Measurements from ENCODE around the gene BPIFB6. TPM values are rescaled to one million over a fixed set of nuclear protein-coding genes. Genes with fewer than 3 reads are reported as not detected.

BPIFB6 gene
- polyA plus RNA-seq, 3 donors: not detected

GRCh38 chr20:32990426-32990825, 41.0 kb upstream of the BPIFB6 start:
- Histone ChIP-seq H3K27me3 (ENCODE audit: control insufficient read depth in 2 of 2, insufficient read depth in 2 of 2, low read length in 2 of 2) (no peaks in the 10 kb centered on the region), H2AFZ (ENCODE audit: insufficient read depth, low read depth, low read length, poor library complexity, severe bottlenecking) (no peak overlapping the region), H3K4me1 (ENCODE audit: control insufficient read depth in 1 of 2, insufficient read depth in 2 of 2, low read length in 2 of 2) (no peaks in the 10 kb centered on the region), H3K9ac (ENCODE audit: insufficient read depth, low read length, poor library complexity, severe bottlenecking) (no peak overlapping the region), H3K79me2 (ENCODE audit: insufficient read depth, low read length) (no peaks in the 10 kb centered on the region), H3K9me3 (replicated peaks in 1 of 2; ENCODE audit: control insufficient read depth in 1 of 2, insufficient read depth in 1 of 2, low read length in 2 of 2) (peaks cover 0 to under 1% of the 10 kb centered on the region in 2 donors), H3K27ac (ENCODE audit: low read depth in 1 of 2, low read length in 2 of 2) (no peak overlapping the region), H3K4me2 (replicated peaks; ENCODE audit: extremely low read depth, low read length, poor library complexity, severe bottlenecking) (no peak overlapping the region), H3K4me3 (replicated peaks in 1 of 3; ENCODE audit: low read depth in 2 of 3, low read length in 3 of 3) (no peak overlapping the region), H4K20me1 (ENCODE audit: insufficient read depth, low read length) (no peaks in the 10 kb centered on the region), H3K36me3 (replicated peaks in 1 of 2; ENCODE audit: control insufficient read depth in 1 of 2, insufficient read depth in 2 of 2, low read length in 2 of 2) (no peaks in the 10 kb centered on the region)
- Mint-ChIP-seq H3K36me3 (no peaks in the 10 kb centered on the region), H3K4me3 (no peak overlapping the region), H3K4me1 (no peaks in the 10 kb centered on the region), H3K27me3 (ENCODE audit: low read depth in 3 of 3) (peaks cover 0 to 1% (median 0%) of the 10 kb centered on the region in 3 donors), H3K27ac (no peak overlapping the region), H3K9me3 (peaks cover 0 to 8% (median 0%) of the 10 kb centered on the region in 7 donors)
- 89% methylated on average over 3 of the region's 3 CpGs for WGBS (ENCODE audit: insufficient coverage)
- no peak for TF ChIP-seq CTCF (IDR thresholded peaks at IDR 0.05)
- intact Hi-C loops (cut with micrococcal nuclease): no loop called here
- no peak for DNase-seq

- H3K27me3 Mint-ChIP-seq (ENCODE audit: low read depth in 3 of 3): peaks cover 0 to 1% (median 0%) of the 10 kb centered on the region in 3 donors
- Histone ChIP-seq H3K4me3 (replicated peaks in 1 of 3; ENCODE audit: low read depth in 2 of 3, low read length in 3 of 3) (no peak overlapping the region), H3K27ac (ENCODE audit: low read depth in 1 of 2, low read length in 2 of 2) (no peak overlapping the region), H3K4me1 (ENCODE audit: control insufficient read depth in 1 of 2, insufficient read depth in 2 of 2, low read length in 2 of 2) (no peaks in the 10 kb centered on the region), H3K9me3 (replicated peaks in 1 of 2; ENCODE audit: control insufficient read depth in 1 of 2, insufficient read depth in 1 of 2, low read length in 2 of 2) (peaks cover 0 to 2% of the 10 kb centered on the region in 2 donors), H3K27me3 (ENCODE audit: control insufficient read depth in 2 of 2, insufficient read depth in 2 of 2, low read length in 2 of 2) (no peaks in the 10 kb centered on the region), H2AFZ (ENCODE audit: insufficient read depth, low read depth, low read length, poor library complexity, severe bottlenecking) (no peak overlapping the region), H3K36me3 (replicated peaks in 1 of 2; ENCODE audit: control insufficient read depth in 1 of 2, insufficient read depth in 2 of 2, low read length in 2 of 2) (no peaks in the 10 kb centered on the region), H4K20me1 (ENCODE audit: insufficient read depth, low read length) (no peaks in the 10 kb centered on the region), H3K79me2 (ENCODE audit: insufficient read depth, low read length) (no peaks in the 10 kb centered on the region), H3K9ac (ENCODE audit: insufficient read depth, low read length, poor library complexity, severe bottlenecking) (no peak overlapping the region), H3K4me2 (replicated peaks; ENCODE audit: extremely low read depth, low read length, poor library complexity, severe bottlenecking) (no peak overlapping the region)
- no CpG with 5 or more reads among the region's 3 CpGs for WGBS (ENCODE audit: insufficient coverage)
- H3K4me3 Mint-ChIP-seq: no peak overlapping the region
- peaks cover 0 to 9% (median 0%) of the 10 kb centered on the region in 7 donors for H3K9me3 Mint-ChIP-seq
- intact Hi-C loops (cut with micrococcal nuclease): no loop called here
- no peaks in the 10 kb centered on the region for H3K36me3 Mint-ChIP-seq
- no peak overlapping the region for H3K27ac Mint-ChIP-seq
- TF ChIP-seq CTCF (IDR thresholded peaks at IDR 0.05): no peak
- H3K4me1 Mint-ChIP-seq: no peaks in the 10 kb centered on the region
- DNase-seq: no peak
These were observed 40.1 kb upstream of the BPIFB6 start for GRCh38 chr20:32991383-32991782.

Measured in CD14-positive monocyte (primary cell).